Activated naive CD4-positive, alpha-beta T cell treated with anti-CD3 and anti-CD28 coated beads, Interleukin-2, amount 50 U/mL, for 72 hours (primary cell): ENCODE results near the gene RNF152. TPM values are rescaled to one million over a fixed set of nuclear protein-coding genes. Genes with fewer than 3 reads are reported as not detected.

ENCODE experiments used
- ATAC-seq, 2 donors: fragments of 150-1000 bp; cut with Tn5 transposase; 2 replicates each; pipeline ENCODE4 v1.10.0; 2021; ENCODE audit warnings: mild to moderate bottlenecking in 2 of 2, moderate library complexity in 2 of 2
- DNase-seq, 2 donors: peaks; one replicate each; pipeline ENCODE4 v3.0.0; 2021 to 2022; ENCODE audit warnings: low spot score in 2 of 2
- H3K27ac Mint-ChIP-seq, 2 donors: one replicate each; pipeline ENCODE4 v1.8.0; 2022; ENCODE audit warnings: mild to moderate bottlenecking in 2 of 2, mixed read lengths in 2 of 2
- H3K36me3 Mint-ChIP-seq, 2 donors: one replicate each; pipeline ENCODE4 v1.8.0; 2022; ENCODE audit warnings: mixed read lengths in 2 of 2
- H3K9me3 Mint-ChIP-seq, 2 donors: one replicate each; pipeline ENCODE4 v1.8.0; 2022; ENCODE audit warnings: mixed read lengths in 2 of 2
- total RNA-seq, 2 donors: library from RNA; stranded (reverse); gene quantifications; one replicate each; pipeline ENCODE4 v1.2.3, GENCODE V29; 2022

RNF152 gene
- total RNA-seq, 2 donors from 2014 or later, result 0.10 to 0.59 TPM

GRCh38 chr18:61900504-61901281, 7.9 kb upstream of the RNF152 start:
- H3K27ac Mint-ChIP-seq, result no peak overlapping the region
- DNase-seq, result no peak
- no peak for ATAC-seq
- no peaks in the 10 kb centered on the region for H3K9me3 Mint-ChIP-seq
- no peaks in the 10 kb centered on the region for H3K36me3 Mint-ChIP-seq

GRCh38 chr18:61898640-61899101, 5.9 kb upstream of the RNF152 start:
- Mint-ChIP-seq H3K9me3 (no peaks in the 10 kb centered on the region), H3K36me3 (no peaks in the 10 kb centered on the region)
- no peak for ATAC-seq

DNA sequence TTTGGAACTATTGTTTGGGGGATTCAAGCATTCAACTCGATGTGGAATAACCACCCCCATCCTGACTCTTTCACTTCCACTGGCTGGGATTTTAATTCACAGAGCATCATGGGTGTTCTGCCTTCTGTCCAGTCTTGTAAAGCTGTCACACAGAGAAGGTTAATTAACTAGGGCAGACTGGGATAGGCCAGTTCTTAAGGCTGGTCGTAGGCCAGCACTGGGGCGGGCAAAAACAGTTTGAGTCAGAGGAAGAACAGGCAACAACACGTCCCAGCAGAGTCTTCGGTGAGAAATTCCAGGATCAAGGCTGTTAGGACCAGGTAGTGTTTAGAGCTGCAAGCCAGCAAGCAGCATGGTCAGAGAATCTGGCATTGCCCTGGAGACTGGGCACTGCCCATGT, 4.0 kb upstream of the RNF152 start:
- ATAC-seq (no peak), DNase-seq (no peak)
- H3K27ac Mint-ChIP-seq, result no peak overlapping the region
- no peaks in the 10 kb centered on the region for H3K36me3 Mint-ChIP-seq
- H3K9me3 Mint-ChIP-seq, result no peaks in the 10 kb centered on the region

More at GRCh38 chr18:61898640-61899101, 5.9 kb upstream of the RNF152 start:
- H3K27ac Mint-ChIP-seq, result no peak overlapping the region
- no peak for DNase-seq

- DNase-seq, result no peak
- H3K36me3 Mint-ChIP-seq, result no peaks in the 10 kb centered on the region
- H3K9me3 Mint-ChIP-seq, result no peaks in the 10 kb centered on the region
- ATAC-seq, result no peak
- no peak overlapping the region for H3K27ac Mint-ChIP-seq
These were observed 3.3 kb upstream of the RNF152 start for GRCh38 chr18:61896118-61896517.

DNA sequence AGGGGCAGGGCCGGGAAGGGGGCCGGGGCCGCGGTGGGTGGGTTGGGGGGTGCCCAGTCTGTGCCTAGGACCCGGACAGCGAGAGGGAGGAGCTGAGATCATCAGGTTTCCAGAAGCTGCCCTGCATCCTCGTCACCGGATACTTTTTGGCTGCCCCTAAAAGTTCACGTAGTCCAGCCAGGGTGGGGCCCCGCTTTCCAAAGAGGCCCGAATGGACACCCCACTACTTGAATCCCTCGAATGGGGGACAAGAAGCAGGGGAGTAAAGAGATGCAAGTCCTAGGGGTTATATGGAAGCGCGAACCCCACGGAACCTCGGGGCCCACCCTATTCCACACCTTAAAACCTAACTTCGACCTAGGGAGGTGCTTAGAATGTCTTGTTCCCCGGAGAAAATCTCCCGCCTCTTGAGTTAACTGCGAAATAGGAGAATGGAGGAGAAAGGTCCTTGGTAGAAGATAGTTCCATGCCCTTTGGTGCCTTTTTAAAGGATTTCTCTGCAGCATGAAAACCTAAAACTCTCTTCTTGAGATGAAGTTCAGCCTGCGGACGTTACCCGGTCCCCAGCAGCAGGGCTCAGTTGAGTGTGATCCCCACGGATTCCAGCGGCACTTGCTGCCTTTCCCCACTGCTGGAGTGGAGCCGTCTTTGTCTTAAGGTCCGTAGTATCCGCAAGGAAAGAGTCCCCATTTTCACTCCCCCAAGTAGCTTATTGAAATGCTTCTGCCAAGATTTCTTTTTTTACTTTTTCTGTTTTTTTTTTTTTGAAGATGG, 2.1 kb upstream of the RNF152 start:
- H3K27ac Mint-ChIP-seq, result no peak overlapping the region
- ATAC-seq (no peak), DNase-seq (no peak)
- H3K36me3 Mint-ChIP-seq, result no peaks in the 10 kb centered on the region
- H3K9me3 Mint-ChIP-seq, result no peaks in the 10 kb centered on the region

- Mint-ChIP-seq H3K9me3 (no peaks in the 10 kb centered on the region), H3K27ac (no peak overlapping the region), H3K36me3 (no peaks in the 10 kb centered on the region)
- ATAC-seq, result peak; percentile 88 to 94
- peak; percentile 62 to 69 for DNase-seq
These were observed 1.4 kb upstream of the RNF152 start for GRCh38 chr18:61893971-61894750.

GRCh38 chr18:61893309-61893970, 633 bp upstream of the RNF152 start:
- no peaks in the 10 kb centered on the region for H3K9me3 Mint-ChIP-seq

DNA sequence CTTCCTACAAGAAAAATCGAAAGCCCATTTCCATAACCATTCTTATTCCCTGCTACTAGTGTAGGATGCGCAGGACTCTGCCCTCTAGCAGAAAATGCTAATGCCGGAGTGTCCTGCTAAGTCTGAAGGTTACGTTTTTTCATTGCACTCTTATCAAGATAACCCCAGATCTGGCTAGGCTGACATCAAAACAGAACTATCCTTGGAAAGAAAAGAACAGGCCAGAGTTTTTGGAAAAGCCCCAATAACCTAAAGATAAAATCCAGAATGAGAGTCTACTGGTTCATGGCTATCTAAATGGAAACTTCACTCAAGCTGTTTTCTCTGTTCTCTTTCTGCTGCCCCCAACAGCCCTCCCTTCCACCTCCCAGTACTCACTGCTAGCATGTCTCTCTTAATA, 913 bp downstream of the RNF152 start:
- ATAC-seq, result no peak
- H3K36me3 Mint-ChIP-seq, result no peaks in the 10 kb centered on the region
- H3K27ac Mint-ChIP-seq, result no peak overlapping the region
- H3K9me3 Mint-ChIP-seq, result no peaks in the 10 kb centered on the region
- DNase-seq, result no peak

More at GRCh38 chr18:61893309-61893970, 633 bp upstream of the RNF152 start:
- peak in 1 of 2 donors; percentile 18 for DNase-seq
- Mint-ChIP-seq H3K36me3 (no peaks in the 10 kb centered on the region), H3K27ac (peak overlapping the region in 1 of 2 donors; percentile 31)
- peak; percentile 45 to 53 for ATAC-seq

DNA sequence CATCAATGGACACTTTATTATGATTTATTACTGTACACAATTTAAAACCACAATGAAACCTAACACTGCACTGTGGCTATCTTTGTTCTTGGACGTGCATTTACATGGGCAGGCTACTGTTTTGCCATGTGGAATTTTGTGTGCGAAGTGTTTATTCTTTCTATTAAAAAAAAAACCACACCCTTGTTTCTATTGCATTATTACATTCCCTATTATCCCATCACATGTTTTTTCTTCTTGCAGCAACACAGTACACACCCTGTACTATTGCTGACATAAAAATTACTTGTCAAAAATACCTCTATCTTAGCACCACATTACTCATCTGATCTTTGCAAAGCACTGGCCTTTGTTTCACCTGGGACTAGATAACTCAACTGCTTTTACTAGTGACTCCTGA, 1.5 kb downstream of the RNF152 start:
- no peak overlapping the region for H3K27ac Mint-ChIP-seq
- ATAC-seq (no peak), DNase-seq (no peak)
- H3K36me3 Mint-ChIP-seq, result no peaks in the 10 kb centered on the region
- no peaks in the 10 kb centered on the region for H3K9me3 Mint-ChIP-seq

- DNase-seq, result no peak
- H3K36me3 Mint-ChIP-seq, result no peaks in the 10 kb centered on the region
- no peak overlapping the region for H3K27ac Mint-ChIP-seq
- ATAC-seq, result no peak
- H3K9me3 Mint-ChIP-seq, result no peaks in the 10 kb centered on the region
These were observed 2.5 kb downstream of the RNF152 start for GRCh38 chr18:61890344-61890743.

DNA sequence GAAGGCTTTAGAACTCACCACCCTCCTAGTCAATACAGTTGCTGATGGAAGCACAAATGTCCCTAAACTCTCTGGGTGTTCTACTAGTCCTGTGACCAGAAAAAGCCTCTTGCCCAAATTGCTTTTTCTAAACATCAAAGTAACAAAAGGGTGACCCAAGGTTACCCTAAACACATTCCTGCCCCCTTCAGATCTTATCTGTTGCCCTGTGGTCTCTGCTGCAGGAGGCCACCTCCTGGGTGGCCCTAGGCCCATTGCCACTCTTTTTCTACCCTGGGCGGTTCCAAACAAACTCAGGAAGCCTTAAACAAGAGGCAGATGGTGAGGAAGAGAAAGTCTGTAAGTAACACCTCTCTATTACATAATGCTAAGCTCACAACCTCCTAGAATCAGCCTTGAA, 3.3 kb downstream of the RNF152 start:
- Mint-ChIP-seq H3K36me3 (no peaks in the 10 kb centered on the region), H3K27ac (no peak overlapping the region), H3K9me3 (no peaks in the 10 kb centered on the region)
- no peak for DNase-seq
- no peak for ATAC-seq

GRCh38 chr18:61888622-61889021, 4.2 kb downstream of the RNF152 start:
- H3K27ac Mint-ChIP-seq, result no peak overlapping the region
- ATAC-seq (no peak), DNase-seq (no peak)
- H3K9me3 Mint-ChIP-seq, result no peaks in the 10 kb centered on the region
- no peaks in the 10 kb centered on the region for H3K36me3 Mint-ChIP-seq

GRCh38 chr18:61887838-61888237, 5.0 kb downstream of the RNF152 start:
- H3K27ac Mint-ChIP-seq, result no peak overlapping the region
- no peak for ATAC-seq
- DNase-seq, result no peak
- H3K36me3 Mint-ChIP-seq, result no peaks in the 10 kb centered on the region
- no peaks in the 10 kb centered on the region for H3K9me3 Mint-ChIP-seq

GRCh38 chr18:61883547-61883946, 9.3 kb downstream of the RNF152 start:
- Mint-ChIP-seq H3K9me3 (no peaks in the 10 kb centered on the region), H3K36me3 (no peaks in the 10 kb centered on the region), H3K27ac (no peak overlapping the region)
- ATAC-seq (no peak), DNase-seq (no peak)

DNA sequence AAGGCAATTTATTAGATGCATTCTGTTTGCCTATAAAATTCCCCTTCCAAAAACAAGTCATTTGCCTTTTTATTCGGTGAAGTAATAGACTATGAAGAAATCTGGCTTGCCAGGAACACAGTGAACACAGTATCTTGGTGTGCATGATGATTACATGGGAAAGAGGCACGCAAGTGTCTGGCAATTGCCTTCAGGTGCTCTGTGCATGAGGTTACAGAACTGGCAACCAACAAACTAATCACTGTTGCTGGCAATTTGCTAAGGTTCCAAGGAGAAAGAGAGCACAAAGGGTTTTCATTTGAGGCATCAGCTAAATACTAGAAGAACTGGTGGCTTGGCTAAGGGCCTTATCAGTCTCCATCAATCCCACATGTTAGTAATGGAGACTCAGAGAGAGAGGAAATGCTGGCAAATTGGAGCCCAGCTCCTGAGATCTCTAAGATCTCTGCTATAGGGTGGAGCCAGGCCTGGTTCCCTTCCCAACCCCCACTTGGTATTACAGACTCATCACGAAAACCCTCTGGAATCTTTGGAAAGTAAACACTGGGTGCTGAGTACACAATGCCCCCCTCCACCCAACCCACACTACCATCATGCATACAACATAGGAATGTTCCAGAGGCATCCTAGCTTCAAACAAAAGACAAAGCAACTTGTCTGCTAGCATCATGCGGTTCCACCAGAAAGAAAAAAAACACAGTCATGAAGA, 10.4 kb downstream of the RNF152 start:
- Mint-ChIP-seq H3K27ac (no peak overlapping the region), H3K36me3 (no peaks in the 10 kb centered on the region), H3K9me3 (no peaks in the 10 kb centered on the region)
- DNase-seq, result no peak
- no peak for ATAC-seq

- no peak for DNase-seq
- no peaks in the 10 kb centered on the region for H3K9me3 Mint-ChIP-seq
- no peak for ATAC-seq
These were observed 15.9 kb downstream of the RNF152 start for GRCh38 chr18:61876899-61877298.

More at GRCh38 chr18:61876899-61877298, 15.9 kb downstream of the RNF152 start:
- no peaks in the 10 kb centered on the region for H3K36me3 Mint-ChIP-seq
- H3K27ac Mint-ChIP-seq, result no peak overlapping the region
